ENCODE measurements around the gene ANKRD63.

ANKRD63 gene

DNA sequence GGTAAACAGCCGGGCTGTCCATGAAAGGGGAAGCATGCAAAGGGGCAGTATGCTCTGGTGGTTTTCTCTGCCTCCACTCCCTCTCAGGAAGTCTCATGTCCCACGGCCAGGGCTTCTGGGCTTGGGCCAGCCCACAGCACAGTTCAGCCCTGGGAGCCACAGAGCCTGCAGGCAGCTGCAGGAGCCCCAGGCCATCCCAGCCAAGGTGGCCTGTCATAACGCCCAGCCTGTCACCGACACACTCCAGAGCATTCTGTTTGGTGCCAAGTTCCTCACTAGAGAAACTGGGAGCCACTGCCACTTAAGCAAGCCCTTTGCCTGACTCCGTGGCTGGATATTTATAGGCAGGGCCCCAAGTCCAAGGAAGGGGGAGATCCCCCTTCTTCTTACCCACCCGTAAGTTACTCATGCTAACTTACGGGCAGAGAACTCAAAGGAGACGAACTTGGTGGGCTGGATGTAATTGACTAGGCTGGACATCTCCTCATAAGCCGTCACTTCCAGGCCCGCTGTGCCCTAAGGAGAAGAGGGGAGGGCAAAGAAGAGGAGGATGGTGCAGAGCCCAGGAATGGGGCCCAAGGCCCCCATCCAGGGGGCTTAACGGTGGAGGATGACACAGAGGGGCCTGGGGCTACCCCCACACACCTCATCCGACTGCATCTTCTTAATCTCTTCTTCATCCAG lies 13.2 kb upstream of the ANKRD63 start:
- no peak for DNase-seq (ENCODE audit: low read depth in 2 of 2)

DNA sequence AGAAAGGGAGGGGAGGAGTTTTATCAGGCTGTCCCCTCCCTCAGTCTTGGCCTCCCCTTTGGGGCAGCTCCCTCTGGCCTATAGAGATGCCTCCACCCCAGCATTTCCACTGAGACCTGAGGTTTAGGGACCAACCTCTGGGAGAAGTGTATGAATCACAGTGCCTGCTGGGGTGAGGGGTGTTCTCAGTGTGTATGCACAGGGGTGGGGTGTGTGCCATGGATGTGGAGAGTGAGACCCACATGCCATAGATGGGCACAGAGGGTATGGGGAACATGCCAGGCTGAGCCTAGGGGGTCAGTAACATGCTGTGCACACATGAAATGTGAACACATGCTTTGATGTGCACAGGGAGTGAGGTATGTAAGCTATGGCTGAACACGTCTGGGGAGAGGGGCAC lies 12.4 kb upstream of the ANKRD63 start:
- DNase-seq (ENCODE audit: low read depth in 2 of 2): no peak

DNA sequence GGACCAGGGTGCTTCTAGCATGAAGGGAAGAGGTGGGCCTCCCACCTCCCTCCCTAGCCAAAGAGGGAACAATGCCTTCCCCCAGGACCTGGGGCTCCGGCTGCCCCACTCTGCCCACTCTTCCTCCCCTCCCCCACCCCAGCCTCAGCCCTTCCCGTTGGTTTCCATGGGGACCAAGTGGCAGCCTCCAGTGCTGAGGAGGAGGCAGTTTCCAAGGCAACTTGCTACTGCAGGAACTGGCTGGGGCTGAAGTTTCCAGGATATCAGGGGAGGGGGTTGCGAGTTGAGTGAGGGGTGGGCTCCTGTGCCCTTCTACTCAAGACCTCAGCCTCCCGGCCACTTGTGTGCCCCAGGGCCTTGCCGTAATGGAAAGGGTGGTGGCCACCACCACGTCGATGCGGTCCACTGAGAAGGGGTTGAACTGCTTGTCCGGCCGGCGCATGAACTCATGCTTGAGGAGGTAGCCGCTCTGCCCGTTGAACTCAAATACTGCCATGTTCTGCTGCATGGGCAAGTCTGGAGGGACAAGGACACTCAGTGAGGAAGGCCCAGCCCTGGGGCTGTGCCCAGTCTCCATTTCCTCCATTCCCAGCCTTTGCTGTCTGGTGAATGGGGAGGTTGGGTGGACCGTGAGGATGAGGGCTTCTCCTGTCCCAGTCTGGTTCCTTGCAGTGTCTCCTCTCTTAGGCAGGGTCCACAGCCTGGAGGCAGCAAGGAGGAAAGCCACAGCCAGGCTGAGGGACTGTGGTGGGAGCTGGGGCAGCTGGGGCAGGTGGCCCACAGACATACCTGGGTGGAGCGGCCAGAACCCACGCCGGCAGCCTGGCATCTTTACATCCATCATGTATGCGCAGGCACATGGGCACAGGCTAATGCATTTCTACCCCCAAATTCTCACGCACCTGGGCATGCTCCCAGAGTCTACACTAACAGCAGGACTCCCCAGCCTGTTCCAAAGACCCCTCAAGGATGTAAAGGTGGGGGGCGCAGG lies 11.3 kb upstream of the ANKRD63 start:
- no peak for DNase-seq (ENCODE audit: low read depth in 2 of 2)

DNA sequence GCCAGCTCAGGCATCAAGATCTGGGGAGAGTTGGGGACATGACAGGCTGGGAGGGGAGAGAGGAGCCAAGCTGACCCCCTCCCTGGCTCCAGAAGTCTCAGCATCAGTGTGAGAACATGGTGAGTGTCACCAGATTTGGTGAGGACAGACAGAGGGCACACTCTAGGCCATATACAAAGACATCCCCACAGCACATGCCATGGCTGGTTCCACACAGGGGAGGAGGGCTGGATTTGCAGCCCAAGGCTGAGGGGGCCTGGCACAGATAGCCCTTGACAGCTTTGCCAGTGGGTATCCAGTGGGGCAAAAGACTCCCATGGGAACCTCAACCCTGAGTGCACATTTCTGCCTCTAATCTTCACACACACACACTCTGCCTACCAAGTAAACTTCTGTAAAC lies 10.1 kb upstream of the ANKRD63 start:
- no peak for DNase-seq (ENCODE audit: low read depth in 2 of 2)

DNA sequence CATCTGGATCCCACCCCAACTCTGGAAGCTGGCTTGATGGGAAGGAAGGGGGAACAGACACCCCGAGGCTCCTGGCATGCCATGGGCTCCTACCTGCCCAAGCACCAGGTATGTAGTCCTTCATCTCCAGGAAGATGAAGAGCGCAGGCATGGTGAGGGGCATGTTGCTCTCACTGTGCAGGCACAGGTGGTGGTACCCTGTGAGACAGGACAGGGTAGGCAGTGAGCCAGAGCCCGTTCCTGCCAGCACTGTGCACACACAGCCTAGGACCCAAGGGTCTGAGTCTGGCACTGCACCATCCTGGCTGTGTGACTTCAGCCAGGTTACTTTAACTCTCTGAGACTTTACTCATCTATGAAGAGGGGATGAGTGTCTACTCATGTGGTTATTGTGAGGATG lies 9.4 kb upstream of the ANKRD63 start:
- no peak for DNase-seq (ENCODE audit: low read depth in 2 of 2)

DNA sequence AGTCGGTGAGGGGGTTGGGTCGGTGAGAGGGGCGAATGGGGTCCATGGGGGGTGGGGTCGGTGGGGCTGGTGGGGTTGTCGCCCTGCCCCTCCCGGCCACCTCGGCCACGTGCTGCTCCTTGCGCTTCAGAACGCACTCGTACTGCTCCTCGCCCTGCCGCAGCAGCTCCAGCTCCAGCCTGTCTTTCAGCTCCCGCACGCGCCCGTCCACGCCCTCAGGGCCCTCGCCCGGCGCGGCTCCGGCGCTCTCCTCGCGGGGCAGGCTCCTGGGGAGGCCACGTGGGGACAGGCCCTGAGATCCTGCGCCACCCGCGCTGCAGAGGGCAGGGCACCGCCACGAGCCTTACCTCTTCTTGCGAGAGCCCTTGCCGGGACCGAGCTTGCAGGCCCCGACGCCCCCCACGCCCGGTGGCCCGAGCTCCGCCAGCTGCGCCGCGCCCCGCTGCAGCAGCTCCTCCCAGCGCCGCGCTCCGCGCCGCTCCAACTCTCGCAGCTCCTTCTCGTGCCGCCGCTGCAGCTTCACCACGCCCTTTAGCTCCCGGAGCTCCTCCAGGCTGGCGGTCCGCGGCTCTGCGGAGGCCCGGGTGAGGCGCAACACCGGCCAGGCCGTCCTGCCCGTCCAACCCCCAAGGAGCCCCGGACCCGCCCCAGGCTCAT lies 8.2 kb upstream of the ANKRD63 start:
- peak in 1 of 2 experiments; percentile 16 for DNase-seq (ENCODE audit: low read depth in 2 of 2)

DNA sequence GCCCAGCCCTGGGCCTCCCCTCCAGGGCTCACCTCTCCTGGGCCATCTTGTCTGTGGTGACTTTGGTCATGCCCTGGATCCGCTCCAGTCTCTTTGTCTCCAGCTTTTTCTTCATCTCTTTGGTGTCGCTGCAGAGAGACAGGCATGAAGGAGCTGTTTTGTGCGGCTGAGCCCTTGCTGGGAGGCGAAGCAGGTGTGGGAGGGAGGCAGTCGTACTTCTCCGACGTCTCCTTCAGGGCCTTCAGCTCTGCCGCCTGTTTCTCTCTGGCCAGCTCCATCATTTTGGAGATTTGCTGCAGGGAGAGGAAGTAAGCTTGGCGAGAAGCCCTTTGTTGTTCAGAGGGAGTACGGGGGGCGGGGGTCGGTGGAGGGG lies 7.7 kb upstream of the ANKRD63 start:
- DNase-seq (ENCODE audit: low read depth in 2 of 2): no peak

DNA sequence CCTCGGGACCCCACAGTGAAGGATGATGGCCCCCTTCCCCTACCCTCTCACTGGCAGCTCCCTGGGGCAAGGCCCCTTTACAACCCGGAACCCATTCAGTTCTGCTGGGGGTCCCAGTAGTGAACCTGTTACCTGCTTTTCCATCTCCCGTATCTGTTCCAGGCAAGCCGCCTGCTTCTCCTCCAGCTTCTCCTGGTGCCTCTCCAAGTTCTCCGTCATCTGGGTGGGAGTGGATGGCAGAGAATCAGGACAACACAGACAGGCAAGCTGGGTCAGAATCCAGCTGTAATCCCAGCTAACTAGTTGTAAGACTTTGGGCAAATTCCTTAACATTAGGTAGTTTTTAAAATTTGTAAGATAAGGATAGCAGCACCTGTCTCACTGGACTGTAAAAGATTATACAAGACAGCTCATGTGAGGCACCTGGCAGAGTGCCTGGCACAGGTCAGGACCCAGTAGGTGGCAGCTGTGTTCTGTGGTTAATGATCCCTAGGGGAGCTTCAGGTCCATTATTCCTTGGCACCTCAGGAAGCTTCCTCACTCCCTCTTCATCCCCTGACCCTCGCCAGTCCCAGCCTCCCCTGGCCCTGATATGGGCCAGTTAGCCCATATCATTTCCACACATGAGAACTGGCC lies 6.4 kb upstream of the ANKRD63 start:
- no peak for DNase-seq (ENCODE audit: low read depth in 2 of 2)

DNA sequence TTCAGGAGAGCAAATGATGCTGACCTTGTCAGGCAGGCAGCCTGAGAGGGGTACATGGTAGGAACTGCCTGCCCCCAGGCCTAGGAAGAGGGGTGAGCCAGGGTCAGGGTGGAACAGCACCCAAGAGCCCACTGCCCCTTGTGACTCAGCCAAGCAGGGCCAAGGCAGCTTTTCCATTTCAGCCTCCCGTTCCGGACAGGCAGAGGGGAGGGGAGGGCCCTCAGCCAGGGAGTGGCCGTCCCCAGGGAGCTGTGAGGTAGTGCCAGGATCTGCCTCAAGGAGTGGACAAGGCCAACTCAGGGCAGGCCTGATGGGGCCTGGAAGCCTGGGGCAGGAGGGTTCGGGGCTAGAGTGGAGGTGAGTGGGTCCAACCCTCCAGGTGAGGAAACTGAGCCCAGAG lies 5.1 kb upstream of the ANKRD63 start:
- no peak for DNase-seq (ENCODE audit: low read depth in 2 of 2)

DNA sequence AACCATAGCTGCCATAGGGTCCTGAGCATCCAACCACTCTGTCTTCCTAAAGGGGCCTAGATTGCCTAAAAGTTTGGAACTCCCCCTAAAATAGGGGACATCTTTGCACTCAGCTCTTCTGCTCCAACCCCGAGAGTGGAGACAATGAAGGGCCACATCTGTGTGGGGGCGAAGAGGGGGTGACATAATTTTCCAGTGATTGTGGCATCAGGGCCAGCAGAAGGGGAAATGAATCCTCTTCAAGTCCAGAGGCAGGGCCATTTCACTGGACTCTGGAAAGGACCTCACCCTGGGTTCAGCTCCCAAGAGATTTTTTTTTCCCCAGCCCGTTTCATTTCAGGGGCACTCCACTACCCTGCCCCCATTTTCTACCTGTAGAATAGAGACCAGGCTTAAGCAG lies 4.6 kb upstream of the ANKRD63 start:
- DNase-seq (ENCODE audit: low read depth in 2 of 2): no peak

DNA sequence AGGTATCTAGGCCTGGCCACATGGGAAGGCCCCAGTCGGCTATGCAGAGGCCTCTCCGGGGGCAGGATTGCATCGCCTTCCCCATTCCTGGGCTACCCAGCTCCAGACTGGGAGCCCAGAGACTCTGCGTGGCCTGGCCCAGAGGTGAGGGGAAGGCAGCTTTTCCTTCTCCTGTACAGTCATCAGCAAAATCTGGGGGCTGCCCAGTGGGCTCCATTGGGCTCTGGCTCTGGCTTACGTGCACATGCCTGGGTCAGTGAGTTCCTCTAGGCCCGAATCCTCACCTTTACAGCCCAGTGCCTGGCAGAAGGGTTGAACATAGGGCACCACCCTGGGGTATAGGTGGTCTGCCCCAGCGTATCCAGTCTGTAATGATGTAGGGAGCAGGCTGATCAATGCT lies 3.9 kb upstream of the ANKRD63 start:
- no peak for DNase-seq (ENCODE audit: low read depth in 2 of 2)

DNA sequence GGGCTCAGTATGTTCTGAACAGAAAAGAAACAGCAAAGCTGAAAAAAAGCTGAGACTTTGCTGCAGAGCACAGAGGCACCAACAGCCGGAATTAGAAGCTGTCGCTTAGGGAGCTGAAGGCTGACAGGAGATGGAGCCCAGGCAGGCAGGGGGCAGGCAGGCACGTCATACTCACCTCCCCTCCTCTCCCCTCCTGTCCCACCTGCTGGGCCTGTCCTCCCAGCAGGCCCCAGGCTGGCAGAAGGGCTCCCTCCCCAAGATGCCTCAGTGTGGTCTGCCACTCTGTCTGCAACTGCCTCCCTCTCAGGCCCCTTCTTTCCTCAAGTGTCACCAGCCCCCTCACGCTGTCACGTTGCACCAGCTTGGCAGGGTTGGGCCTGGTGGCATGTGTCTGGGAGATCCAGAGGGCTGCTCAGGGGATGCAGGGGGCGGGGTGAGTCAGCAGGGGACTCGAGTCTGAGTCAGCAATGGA lies 3.2 kb upstream of the ANKRD63 start:
- DNase-seq (ENCODE audit: low read depth in 2 of 2): no peak

DNA sequence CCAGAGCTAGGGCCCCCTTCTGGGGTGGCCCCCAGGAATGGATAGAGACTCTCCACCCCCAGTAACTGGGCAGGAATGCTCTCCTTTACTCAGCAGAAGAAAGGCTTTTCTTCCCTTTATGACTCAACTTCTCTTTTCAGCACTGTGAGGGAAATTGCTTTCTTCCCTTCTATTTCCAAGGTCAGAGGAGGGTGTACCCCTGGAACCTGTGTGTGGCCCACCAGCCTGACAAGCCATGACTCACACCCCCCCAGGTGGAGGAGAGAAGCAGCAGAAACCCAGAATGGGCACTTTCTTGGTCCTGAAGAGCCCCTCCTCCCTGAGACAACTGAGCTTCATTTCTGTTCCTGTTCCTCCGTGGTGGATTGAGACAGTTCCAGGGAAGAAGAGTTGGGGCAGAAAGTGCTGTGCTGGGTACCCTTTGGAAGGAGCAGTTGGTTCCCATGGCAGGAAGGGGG lies 2.7 kb upstream of the ANKRD63 start:
- DNase-seq (ENCODE audit: low read depth in 2 of 2): no peak

DNA sequence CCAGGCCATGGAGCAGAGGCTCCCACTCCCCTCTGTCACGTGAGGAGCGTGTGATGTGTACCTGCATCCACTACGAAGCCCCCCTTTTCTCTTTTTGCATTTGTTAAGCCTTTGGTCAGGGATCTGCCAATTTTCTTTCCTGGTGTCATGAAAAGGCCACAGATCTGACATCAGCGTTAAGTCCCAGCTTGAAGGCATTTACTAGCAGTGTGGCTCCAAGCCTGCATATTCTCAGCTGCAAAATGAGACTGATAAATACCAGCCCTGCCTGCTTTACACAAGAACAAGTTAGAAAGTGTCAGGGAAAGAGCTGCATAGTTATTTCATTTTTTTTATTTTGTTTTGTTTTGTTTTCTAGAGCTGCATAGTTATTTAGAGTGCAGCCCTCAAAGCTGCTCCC lies 2.3 kb upstream of the ANKRD63 start:
- DNase-seq (ENCODE audit: low read depth in 2 of 2): no peak

DNA sequence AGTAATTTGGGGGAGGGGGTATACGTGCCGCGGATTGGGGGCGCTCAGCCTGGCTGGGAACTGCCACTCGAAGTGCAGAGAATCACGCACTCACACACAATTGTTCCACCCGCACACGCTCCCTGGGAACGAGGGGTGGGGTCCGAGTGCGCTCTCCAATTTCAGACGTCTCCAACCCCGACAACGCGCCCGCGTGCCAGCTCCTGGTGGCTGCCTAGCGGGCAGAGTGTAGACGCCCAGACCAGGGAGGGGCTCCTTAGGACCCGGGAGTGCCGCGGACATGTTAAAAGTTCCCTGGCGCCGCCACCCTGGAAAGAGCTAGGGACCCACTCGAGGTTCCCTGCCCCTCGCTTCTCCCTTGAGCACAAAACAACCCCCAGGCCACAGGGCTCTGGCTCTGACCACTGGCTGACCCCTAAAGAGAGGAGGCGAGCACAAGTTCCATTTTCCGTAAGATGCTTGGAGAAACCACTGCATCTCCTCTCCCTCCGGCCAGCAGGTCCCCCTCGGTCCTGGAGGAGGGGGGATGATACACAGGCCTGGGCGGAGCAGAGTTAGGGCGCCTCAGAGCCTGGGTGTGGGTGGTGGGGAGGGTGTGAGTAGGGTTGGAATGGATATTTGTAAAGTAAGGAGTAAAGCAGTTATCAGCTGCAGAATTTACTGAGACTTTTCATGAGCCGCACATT lies 894 bp upstream of the ANKRD63 start:
- DNase-seq (ENCODE audit: low read depth in 2 of 2): no peak

DNA sequence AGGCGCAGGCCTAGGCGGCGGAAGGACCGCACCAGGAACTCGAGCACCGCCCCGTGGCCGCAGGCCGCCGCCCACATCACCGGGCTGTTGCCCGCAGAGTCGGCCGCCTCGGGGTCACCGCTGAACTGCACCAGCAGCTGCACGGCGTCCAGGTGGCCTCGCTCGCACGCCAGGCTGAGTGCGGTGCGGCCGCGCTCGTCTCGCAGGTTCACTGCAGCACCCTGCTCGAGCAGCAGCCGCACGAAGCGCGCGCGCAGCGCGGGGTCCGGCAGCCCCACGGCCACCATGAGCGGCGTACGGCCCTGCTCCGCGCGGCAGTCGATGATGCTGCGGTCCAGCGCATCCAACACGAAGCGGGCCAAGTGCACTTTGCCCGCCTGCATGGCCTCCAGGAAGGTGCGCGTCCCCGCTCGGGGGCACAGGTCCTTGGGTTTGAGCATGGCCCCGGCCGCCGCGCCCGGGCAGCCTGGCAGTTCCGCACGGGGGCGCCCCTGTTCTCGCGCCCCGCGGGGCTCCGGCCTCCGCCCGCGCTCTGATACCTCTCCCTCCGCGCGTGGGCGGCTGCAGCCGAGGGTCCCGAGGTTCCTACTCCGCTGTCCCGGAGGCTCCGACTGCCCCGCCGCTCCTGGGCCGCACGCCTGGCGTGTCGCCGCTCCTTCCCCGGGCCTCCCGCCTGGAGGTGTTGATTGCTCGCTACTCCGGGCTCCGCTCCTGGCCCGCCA lies 556 bp downstream of the ANKRD63 start:
- no peak for DNase-seq (ENCODE audit: low read depth in 2 of 2)

DNA sequence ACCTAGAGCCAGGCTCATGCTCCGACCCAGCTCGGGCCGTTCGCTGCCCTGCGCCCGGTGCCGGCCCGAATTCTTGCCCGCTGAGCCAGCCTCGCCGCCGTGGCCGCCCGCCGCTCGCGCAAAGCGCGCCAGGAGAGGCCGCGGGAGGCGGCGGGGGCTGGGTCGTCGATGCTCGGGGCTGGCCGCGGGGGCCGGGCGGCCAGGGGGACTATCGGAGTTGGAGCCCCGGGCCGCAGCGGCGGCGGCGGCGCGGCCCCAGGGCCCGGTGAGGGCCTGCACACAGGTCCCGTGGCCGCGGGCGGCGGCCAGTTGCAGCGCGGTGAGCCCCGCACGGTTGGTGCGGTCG lies 1.1 kb downstream of the ANKRD63 start:
- no peak for DNase-seq (ENCODE audit: low read depth in 2 of 2)

DNA sequence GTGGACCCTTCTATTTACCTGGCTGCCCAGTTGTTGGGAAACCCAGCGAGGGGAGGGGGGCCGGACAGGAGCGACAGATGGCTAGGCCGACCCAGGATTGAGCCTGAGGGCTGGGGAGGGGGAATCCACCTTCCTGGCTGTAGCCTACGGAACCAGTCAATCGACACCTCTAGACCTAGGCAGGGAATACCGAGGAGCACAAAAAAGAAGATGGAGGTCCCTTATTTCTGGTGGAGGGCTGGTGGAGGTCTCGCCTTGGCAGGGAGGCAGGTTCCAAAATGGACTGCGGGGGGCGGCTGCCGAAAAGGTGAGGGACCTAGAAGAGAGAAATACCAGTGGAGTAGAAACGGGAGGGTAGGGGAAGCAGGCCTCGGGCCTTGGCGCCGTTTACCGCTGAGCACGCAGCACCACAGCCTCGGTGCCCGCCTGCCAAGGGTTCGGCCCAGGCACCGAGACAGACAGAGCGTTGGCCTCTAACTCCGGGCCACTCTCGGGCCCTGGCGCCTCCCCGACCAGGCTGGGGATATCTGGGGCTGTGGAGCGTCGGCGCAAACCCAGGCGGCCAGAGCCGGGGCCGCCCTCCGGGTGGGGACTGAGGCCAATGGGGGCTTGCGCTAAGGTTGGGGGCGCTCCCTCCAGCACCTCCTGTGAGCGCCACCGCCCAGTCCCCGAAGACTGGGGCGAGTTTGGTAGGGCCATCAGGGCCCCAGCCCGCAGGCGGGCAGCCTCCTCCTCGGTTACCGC lies 1.6 kb downstream of the ANKRD63 start:
- no peak for DNase-seq (ENCODE audit: low read depth in 2 of 2)

DNA sequence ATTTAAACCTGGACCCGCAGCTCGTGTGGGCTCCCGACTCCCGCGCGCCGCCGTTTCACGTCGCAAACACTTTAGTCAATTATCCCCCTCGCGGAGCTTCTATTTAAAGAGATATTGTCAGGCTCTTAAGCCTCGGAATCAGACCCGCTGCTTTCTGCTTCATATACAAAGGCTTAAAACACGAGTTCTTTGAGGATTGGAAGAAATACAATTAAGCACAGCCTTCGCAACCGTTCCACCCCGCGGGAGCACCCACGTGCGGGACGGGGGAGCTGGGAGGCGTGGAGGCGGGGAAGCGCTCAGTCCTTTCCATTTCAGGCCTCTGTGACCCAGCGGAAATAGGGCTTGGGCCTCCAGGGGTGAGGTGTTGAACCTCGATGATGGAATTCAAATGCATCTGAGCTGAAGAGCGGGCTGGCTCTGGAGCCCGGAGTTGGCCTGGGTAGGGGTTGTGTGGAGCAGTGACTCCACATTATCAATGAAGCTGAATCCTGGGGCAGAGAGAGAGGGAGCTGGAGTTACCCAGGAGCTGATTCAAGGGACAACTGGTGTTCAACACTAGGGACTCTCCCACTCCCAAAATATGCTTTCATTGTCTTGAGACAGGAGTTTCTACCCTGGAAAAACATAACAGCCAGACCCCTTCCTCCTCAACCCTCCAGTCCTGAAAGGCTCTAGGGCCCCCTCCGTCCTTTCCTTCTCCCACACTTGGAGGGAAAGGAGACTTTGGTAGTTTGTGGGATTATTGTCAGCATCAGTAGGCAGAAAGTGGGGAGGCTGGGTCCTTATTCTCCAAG lies 2.4 kb downstream of the ANKRD63 start:
- DNase-seq (ENCODE audit: low read depth in 2 of 2): no peak

Measured in fibroblast of skin of left quadriceps (primary cell).